GM18505 (cell line): Measurements from ENCODE around the gene PSMC6.
"Not testable (repeated sequence)": the region's sequence is repeated elsewhere in the genome, so short reads cannot be mapped to it uniquely, and the experiment has no call there.

Experiments
- ATAC-seq: cut with Tn5 transposase; IDR thresholded peaks from one replicate; pipeline ENCODE4 v1.9.1; 2021; ENCODE audit not compliant: unreplicated experiment
- POLR2A ChIP-seq: IDR thresholded peaks from 4 replicates; pipeline ENCODE4 v1.6.1; 2011; ENCODE audit warnings: borderline replicate concordance; ENCODE audit not compliant: insufficient read depth, insufficient read length; ENCODE audit errors: extremely low read depth

Gene PSMC6

GRCh38 chr14:52733824-52734223 lies 26.8 kb downstream of the PSMC6 start:
- ATAC-seq = no peak
- no peak for TF ChIP-seq POLR2A

GRCh38 chr14:52735921-52736489 lies 29.0 kb downstream of the PSMC6 start:
- ATAC-seq = no peak
- no peak for TF ChIP-seq POLR2A

- no peak for ATAC-seq
- TF ChIP-seq POLR2A = no peak
These were observed 31.4 kb downstream of the PSMC6 start for GRCh38 chr14:52738409-52738808.

GRCh38 chr14:52740751-52741150 lies 33.8 kb downstream of the PSMC6 start:
- no peak for TF ChIP-seq POLR2A
- ATAC-seq = no peak

GRCh38 chr14:52741865-52742264 lies 34.9 kb downstream of the PSMC6 start:
- no peak for TF ChIP-seq POLR2A
- peak; percentile 22 for ATAC-seq

- no peak for TF ChIP-seq POLR2A
- ATAC-seq = no peak
These were observed 41.8 kb downstream of the PSMC6 start for GRCh38 chr14:52748647-52749292.

- no peak for ATAC-seq
- TF ChIP-seq POLR2A = no peak
These were observed 48.8 kb downstream of the PSMC6 start for GRCh38 chr14:52755607-52756316.

GRCh38 chr14:52759145-52759544 lies 52.1 kb downstream of the PSMC6 start:
- TF ChIP-seq POLR2A = no peak
- ATAC-seq = no peak

- not testable (repeated sequence) for ATAC-seq
These were observed 55.9 kb downstream of the PSMC6 start for GRCh38 chr14:52762923-52763322.

- no peak for TF ChIP-seq POLR2A
- ATAC-seq = no peak
These were observed 60.2 kb downstream of the PSMC6 start for GRCh38 chr14:52767058-52767833.

- no peak for ATAC-seq
- no peak for TF ChIP-seq POLR2A
These were observed 62.9 kb downstream of the PSMC6 start for GRCh38 chr14:52769887-52770286.

GRCh38 chr14:52776816-52777215 lies 69.8 kb downstream of the PSMC6 start:
- no peak for ATAC-seq
- TF ChIP-seq POLR2A = no peak
